Kidney tubule cell (primary cell): ENCODE results near the gene CDCA7L.
"Not testable (repeated sequence)": the region's sequence is repeated elsewhere in the genome, so short reads cannot be mapped to it uniquely, and the experiment has no call there.

ENCODE experiments used
- DNase-seq: peaks from one replicate; pipeline ENCODE4 v3.0.0-alpha.2; 2018; ENCODE audit warnings: low spot score

The CDCA7L gene

DNA sequence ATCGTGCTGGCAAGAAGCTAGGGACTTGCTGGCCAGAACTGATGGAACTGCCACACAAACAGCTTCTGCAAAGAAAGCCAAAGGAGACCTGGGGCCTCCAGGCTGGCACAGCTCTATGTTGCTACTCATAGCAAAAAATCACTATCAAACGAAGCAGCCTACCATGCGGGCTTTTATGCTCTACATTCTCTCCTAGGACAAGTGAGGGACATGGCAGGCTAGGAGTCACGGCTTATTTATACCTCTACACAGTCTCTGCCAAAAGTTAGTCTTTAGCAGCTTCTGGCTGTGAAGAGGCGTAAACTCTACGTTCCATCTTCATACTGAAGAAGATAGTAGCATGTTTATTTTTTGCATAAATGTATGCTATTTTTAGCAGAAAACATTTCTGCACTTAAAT, 35.4 kb downstream of the CDCA7L start:
- no peak for DNase-seq

DNA sequence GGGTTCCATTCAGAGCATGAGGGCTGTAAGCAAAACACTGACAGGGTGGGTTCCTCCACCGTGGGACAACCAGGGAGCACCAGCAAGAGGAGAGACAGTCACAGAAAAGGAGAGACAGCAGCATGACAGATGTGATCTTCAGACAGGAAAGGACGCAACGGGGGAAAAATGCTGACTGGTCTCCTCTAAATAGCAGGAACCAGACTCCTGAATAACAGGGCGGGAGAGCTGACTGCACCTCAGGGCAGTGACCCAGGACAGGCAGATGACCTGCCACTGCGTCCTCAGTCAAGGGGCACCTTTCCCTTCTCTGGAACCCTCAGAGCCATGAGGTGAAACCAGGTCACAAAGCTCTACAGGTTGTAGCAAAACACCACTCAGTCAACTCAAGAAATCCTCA, 37.0 kb downstream of the CDCA7L start:
- no peak for DNase-seq

DNA sequence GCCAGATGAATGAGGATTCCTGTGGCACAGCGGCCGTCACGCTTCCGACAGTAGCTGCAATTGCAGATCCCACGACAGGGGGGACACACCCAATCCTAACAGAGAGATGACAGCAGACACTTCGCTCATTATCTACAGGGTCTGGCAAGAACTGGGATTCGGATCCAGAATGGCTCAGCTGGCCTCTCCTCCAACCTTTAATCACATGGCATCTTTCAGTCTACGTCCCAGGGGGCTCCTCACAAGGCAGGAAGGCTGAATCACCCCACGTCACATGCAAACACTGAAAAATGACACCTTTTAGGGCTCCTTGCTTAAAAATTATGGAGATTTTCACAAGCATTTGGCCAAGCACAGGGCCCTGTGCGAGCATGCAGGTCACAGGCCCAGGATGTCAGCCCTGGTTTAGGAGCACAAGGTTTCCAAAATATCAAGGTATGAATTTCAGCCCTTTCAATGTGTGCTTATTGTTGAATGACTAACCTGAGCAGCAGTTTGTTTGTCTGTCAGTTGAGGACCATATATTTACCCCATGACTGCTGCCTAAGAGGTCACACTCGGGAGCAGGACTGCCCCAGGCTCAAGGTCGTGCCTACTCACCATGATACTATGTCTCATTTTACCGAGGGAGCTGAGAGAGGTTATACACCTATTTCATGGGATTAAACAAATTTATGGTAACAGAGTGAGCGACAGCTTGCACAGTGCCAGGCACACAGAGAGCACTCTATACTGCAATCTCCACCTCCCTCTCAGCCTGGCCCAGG, 42.5 kb downstream of the CDCA7L start:
- no peak for DNase-seq

DNA sequence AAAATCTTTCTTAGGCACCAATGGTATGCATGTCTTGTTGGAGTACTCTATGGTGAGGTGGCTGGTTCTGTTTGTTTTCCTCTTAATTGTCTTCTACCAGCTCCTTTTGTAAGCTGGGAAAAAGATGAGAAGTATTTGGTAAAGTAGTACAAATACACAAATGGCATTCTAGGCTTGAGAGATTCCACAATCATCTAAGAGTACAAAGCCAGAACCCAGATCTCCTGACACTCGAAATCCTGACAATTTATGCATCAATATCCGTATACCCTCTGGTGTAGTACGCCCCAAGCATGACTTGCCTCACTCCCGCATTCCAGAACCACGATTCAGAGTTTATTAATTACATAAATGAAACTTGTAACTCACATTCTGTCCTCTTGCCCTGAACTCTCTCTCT, 43.5 kb downstream of the CDCA7L start:
- DNase-seq = peak; percentile 17

DNA sequence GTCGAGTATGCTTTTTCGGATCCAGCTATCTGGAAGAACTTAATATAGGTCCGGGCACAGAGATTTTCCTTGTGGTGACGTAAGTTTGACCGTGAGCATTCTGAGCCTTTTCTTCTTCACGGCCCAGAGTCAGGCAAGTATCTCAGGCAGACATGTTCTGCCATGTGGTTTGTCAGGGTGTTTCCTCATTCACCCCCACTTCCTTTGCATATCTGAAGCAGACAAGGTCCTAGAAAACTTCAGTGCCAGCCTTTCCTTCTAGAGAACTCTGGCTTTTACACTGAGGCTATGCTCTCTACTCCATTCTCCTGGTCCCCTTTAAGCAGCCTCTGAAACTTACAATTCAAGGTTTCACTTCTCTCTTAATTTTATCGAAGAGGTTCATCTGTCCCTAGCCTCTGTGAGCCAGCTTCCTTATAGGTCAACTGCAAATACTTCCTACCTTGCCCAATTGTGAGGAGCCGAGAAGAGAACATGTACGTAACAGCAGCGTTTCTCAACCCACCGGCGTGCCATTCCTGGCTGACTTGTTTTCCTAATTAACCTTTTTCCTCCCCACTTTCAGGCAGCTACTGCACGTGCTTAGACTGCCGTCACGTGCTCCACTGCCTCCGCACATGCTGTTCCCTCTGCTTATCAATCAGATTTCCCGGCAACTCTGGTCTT, 47.3 kb downstream of the CDCA7L start:
- no peak for DNase-seq

DNA sequence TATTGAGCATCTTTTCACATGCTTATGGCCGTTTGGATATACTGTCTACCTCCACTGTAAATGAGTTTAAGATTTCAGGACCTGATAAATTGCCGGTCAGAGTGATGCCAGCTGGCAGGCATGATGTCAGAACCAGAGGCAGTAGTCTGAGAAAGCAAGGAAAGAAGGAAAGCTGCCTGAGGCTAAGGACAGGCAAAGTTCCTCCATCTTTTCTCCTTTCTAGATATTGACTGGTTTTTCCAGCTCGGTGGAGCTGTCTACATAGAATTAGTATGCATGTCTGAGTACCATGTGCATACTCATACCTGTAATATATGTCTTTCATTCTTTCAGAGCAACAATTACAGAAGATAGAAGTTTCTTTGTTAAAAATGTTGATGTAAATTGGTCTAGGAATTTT, 52.3 kb downstream of the CDCA7L start:
- DNase-seq = no peak

DNA sequence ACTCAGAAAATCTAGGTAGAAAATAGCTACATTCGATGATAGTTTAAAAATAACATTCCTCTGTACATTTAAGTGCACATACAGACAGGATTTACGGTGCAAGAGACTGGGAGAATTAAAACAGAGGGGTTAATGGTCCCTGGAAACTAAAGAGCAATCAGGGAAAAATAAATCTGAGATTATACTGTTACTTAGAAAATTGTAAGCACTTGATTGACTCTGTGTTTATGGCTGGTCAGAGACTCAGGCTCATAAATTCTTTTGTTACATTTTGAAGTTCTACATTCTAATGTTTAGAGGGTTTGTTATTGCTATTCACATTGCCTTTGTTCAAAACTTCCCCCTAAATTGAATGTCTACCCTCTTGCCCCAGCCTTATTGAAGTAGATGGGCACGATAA, 54.4 kb downstream of the CDCA7L start:
- DNase-seq = no peak

DNA sequence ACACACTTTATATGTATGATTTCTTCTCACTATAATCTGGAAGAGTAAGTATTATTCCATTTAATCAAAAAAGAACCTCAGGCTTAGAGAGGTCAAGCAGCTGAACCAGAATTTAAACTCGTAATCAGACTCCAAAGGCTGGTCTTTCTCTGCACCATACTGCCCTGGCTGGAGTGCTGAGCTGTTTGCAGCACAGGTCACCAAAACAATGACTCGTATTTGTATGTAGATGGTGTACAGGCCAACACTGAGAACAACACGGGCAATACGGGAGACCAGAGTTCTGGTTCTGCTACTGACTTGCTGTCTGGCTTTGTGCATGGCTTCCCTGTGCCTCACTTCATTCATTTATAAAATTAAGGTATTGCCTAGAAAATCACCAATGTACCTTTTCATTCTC, 57.9 kb downstream of the CDCA7L start:
- DNase-seq = no peak

DNA sequence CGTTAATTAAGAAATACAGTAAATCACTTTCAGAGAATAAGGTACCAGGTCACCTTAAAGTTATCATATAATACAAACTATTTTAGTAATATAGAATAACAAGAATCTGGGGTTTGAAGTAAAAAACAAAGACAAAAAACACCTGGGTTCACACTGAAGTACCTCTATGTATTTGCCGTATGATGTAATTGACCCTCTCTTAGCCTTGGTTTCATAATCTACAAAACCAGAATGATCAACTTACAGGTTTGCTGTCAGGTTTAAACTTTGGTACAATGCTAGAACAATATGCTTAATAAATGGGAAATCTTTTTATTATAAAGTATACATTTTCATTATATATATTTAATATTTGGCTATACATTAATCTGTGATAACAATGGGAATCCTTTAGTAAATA, 58.3 kb downstream of the CDCA7L start:
- no peak for DNase-seq

DNA sequence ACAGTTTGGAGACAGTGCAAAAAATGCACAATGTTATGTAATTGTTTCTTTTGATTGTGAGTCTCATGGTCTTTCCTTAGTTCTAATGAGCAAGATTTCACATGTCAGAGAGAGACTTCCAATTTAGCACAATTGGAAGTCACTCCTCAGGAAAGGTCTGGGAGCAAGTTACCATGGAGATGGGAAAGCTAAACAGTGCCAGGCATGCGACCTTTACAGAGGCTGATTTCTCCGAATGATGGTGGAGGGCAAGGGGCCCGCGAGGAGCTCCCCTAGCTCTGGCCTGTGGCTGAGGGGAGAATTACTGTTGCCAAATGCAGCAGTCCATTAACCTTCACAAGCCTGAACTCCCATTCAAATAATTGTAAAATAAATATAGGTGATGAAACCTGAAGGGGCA, 59.3 kb downstream of the CDCA7L start:
- no peak for DNase-seq

DNA sequence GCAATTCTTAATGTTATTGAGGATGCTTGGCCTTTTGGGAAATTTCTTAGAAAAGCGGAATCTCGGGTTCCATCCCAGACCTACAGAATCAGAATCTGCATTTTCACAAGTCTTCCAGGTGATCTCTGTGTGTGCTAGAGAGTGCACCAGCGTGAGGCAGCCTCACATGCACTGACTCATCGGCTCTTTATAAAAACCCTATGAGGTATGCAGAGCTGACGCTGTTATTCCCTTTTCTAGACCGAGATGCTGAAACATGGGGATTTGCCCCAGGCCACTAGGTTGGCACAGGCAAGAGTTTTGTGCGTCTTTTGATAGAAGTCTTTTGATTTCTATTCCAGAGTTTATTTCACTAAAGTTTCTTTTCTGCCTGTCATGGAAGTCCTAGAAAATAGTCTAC, 61.2 kb downstream of the CDCA7L start:
- no peak for DNase-seq

DNA sequence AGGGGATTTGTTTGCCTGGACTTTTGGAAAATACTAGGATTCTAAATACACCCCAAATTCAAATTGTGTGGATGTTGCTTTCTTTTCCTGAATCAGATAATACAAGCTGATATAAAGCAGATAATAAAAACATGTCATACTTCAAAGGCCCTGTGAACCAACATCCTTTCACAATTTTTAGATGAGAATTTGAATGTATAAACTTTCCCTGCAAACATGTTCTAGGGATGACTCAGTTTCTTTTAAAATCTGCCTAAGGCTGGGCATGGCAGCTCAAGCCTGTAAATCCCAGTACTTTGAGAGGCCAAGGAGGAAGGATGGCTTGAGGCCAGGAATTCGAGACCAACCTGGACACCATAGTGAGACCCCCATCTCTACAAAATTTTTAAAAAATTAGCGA, 62.2 kb downstream of the CDCA7L start:
- not testable (repeated sequence) for DNase-seq

DNA sequence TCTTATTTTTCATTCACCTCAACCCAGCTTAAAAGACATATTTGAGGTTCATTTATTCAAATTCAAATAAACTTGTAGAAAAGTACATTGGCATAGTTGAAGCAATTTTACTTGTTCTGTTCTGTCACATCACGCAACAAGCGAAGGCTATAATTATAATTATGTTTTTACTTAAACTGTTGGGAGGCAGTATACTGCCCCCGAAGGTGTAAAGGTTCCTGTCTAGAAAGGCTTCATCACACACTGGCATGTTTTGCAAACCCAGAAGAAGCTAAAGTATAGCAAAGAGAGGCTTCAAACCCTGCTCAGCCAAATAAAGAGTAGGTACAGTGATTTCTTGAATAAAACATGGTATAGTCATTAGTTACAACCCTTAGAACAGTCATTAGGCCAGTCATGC, 62.6 kb downstream of the CDCA7L start:
- no peak for DNase-seq

DNA sequence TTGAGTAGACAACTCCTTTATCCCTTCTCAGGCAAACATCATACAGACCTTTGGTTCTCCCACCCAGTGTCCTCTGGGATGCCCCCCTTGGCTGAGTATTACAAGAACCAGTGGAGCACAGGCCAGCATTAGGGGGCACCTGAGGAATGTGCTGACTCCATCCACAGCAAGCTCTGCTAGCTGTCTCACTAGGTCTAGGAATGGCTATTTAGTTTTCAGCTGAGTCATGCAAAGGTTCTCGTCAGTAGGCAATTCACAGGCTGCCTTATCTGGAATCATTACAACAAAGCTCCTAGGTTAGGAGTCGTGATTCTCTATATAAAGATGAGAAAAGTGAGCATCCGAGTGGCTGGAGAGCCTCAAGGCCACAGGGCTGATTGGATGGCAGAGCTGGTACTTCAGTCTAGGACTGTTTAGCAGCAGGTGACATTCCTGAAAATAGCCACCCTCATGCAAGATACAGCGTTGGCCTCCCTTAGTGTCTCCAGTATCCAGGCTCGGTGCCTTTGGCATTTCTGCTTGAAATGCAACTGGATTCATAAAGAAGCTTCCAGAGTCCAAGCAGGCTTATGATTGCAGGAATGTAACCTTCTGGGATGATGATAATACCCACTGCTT, 75.8 kb downstream of the CDCA7L start:
- DNase-seq = peak; percentile 47

DNA sequence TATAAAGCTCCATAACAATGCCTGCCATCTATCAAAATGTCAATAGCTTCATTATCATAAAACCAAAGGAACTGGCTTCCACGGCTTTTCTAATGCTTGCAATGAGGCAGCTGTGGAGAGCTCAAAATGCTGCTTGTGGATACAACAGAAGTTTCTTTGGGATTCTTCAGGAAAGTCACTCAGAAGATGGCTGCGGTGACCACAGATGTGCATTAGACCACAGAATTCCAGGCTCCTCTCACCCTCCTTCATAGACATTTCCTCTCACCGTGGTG, 77.2 kb downstream of the CDCA7L start:
- DNase-seq = no peak

DNA sequence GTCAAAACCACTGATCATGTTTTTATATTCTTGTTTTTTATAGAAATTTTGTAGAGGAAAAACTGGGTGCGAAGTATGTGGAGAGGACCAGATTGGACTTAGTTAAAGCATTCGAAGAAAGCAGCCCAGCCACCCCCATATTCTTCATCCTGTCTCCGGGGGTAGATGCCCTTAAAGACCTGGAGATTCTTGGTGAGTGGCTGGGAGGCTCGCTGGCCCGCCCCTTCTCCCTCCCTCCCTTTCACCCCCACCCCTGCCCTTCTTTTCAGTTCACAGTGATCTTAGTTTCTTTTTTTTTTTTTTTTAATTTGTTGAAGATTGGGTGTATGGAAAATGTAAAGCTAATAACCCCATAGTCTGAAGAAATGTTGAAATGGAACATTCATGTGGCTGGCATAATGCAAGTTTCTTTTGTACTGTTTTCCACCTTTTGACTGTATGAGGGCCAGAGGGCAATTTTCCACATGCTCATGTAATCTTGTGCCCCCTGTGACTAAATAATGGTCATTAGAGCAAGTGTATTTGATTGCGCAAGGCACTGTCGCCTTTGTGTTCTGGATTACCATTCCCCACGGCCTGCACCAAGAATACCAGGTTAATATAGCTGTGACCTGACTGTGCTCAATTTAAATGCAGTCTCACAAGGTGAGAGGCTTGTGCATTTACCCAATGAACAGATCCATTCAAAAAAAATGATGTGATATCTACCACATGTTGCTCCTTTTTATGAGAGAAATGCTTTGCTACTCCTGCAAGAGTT, 77.7 kb downstream of the CDCA7L start:
- no peak for DNase-seq

DNA sequence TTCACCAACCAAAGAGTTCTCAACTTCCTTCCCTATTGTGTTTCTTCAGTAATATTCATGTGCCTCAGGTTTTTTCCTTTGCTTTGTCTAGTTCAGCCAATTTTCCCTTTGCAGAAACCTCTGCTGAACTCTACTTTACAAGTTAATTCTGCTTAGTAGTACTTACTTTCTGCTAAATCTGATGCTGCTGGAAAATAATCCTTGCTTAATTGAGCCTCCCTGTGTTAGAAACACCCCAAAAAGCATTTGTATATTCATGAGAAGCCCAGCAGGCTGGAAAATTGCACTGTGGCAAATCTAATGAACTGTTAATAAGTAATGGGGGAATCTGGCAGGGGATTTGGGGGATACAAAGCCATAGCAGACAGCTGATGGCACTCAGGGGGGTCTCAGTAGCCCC, 78.5 kb downstream of the CDCA7L start:
- DNase-seq = no peak

DNA sequence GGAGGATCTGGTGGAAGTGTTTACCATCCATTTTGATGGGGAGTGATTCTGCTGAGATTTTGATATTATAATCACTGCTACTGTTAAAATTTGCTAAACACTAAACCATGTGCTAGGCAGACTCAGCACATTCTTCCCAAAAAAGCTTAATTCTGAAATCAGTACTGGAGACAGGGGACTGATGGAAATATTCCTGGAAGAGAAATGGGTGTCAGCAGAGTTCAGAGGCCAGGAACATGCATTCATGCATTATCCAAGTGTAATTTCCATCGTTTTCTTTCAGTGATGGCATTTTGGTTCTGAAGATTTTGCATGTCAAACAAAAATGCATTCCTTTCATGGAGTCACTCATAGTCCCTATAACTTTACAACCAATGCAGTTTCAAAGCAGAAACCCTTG, 79.0 kb downstream of the CDCA7L start:
- DNase-seq = no peak

DNA sequence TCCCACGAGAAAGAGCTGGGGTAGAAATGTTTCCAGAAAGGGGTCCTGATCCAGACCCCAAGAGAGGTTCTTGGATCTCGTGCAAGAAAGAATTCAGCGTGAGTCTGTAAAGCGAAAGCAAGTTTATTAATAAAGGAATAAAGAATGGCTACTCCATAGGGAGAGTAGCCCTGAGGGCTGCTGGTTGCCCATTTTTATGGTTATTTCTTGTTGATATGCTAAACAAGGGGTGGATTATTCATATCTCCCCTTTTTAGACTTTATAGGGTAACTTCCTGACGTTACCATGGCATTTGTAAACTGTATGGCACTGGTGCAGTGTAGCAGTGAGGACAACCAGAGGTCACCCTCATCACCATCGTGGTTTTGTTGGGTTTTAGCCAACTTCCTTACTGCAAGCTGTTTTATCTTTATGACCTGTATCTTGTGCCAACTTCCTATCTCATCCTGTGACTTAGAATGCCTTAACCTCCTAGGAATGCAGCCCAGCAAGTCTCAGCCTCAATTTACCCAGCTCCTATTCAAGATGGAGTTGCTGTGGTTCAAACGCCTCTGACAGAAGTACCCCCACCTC, 80.0 kb downstream of the CDCA7L start:
- DNase-seq = peak; percentile 38

DNA sequence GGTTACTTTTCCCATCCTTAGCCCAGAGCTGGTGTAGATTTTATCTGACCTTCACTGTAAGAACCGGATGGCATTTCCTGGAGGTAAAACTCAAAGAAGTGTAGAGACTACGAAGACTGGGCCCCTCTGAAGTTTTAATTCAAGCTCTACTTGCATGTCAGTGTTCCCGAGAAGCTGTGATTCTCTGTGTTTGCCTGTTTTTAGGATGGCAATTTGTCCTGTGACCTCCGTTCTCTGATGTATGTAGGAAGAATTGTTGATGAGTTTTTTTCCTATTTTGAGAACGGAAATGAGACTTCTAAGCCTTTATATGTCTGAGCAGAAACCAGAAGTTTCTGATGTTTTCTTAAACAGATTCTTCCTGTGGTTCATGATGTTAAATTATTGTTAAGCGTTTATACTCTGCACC, 94.1 kb downstream of the CDCA7L start:
- DNase-seq = no peak
